HG02678 (cell line): ENCODE measurements around the gene KHDC3L.
"Not testable (repeated sequence)": the region's sequence is repeated elsewhere in the genome, so short reads cannot be mapped to it uniquely, and the experiment has no call there.

Experiments
- ATAC-seq: cut with Tn5 transposase; IDR thresholded peaks from one replicate; pipeline ENCODE4 v1.9.1; 2021; ENCODE audit warnings: mild to moderate bottlenecking, moderate library complexity; ENCODE audit not compliant: unreplicated experiment

The KHDC3L gene

GRCh38 chr6:73369157-73369556 lies 6.7 kb downstream of the KHDC3L start:
- ATAC-seq, result no peak

GRCh38 chr6:73369563-73369962 lies 7.1 kb downstream of the KHDC3L start, which contains the start of gene OOEP:
OOEP (minus strand) TSS chr6:73369897; CDS start chr6:73369792, 105 bp downstream.
- ATAC-seq, result no peak

GRCh38 chr6:73371984-73372383 lies 9.5 kb downstream of the KHDC3L start:
- no peak for ATAC-seq

GRCh38 chr6:73372516-73372915 lies 10.1 kb downstream of the KHDC3L start:
- no peak for ATAC-seq

DNA sequence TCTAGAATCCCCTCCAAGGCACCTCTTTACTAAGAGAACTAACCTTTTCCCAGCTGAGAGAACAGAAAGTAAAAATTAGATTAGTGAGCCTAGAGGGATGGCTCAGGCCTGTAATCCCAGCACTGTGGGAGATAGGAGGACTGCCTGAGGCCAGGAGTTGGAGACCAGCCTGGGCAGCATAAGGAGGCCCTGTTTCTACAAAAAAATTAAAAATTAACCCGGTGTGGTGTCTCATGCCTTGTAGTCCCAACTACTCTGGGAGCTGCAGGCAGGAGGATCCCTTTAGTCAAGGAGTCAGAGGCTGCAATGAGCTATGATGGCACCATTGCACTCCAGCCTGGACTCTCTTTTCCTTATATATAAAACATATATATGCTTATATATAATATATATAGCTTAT lies 12.8 kb downstream of the KHDC3L start:
- no peak for ATAC-seq

DNA sequence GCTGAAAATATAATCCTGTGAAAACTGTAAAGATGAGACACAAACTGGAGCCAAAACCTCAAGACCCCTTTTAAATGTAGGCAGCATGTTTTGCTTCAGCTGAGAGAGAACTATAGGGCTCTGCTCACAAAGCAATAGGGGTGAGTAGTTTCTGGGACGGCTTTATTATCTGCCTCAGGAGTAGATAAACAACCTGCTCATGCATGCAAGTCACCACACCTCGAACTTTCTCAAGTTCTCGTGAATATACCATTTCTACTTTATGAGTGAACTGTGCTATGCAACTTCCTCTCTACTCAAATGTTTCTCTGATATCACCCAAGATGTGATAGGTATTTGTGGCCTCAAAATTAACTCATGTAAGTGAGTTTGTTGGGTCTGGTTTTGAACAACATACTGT lies 14.8 kb downstream of the KHDC3L start:
- no peak for ATAC-seq

DNA sequence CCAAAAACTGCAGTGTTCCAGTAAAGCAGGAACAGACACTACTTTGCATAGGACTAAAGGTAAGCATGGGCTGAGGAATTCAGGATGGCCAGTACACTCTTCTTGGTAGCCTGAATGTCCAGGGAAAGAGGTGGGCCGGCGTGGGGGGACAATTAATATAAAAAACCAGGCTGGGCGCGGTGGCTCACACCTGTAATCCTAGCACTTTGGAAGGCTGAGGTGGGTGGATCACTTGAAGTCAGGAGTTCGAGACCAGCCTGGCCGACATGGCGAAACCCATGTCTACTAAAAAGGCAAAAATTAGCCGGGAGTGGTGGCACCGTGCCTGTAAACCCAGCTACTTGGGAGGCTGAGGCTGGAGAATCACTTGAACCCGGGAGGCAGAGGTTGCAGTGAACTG lies 19.1 kb downstream of the KHDC3L start:
- ATAC-seq, result not testable (repeated sequence)

DNA sequence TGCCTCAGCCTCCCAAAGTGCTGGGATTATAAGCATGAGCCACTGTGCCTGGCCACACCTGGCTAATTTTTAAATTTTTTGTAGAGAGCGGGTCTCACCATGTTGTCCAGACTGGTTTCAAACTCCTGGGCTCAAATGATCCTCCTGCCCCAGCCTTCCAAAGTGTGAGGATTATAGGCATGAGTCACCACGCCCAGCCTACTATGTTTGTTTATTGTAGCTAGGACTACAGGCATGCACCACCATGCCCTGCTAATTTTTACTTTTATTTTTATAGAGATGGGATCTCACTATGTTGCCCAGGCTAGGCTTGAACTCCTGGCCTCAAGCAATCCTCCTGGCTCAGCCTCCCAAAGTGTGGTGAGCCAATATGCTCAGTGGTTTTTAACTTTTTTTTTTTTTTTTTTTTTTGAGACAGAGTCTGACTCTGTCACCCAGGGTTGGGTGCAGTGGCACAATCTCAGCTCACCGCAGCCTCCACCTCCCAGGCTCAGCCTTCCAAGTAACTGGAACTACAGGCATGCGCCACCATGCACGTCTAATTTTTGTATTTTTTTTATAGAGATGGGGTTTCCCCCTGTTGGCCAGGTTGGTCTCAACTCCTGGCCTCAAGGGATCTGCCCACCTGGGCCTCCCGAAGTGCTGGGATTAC lies 20.1 kb downstream of the KHDC3L start:
- no peak for ATAC-seq

DNA sequence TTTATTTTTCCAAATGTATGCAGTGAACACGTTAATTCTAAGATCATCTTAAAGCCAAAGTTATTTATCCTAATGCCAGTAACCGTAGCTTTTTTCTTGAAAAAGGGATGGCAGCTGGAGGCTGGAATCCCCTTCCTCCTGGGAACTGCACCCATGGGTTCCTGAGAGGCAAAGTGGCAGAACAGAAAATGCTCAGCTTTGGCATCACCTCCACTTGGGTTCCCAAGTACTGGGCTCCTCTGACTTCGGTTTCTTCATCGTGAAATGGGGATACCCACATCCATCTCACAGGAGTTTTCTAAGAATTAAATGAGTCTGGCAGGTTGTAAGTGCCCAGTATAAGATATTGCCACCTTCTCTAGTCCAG lies 26.0 kb downstream of the KHDC3L start:
- ATAC-seq, result peak; percentile 22

- ATAC-seq, result peak; percentile 79
Observed at GRCh38 chr6:73388800-73389512, 26.5 kb downstream of the KHDC3L start.

GRCh38 chr6:73389854-73390253 lies 27.4 kb downstream of the KHDC3L start:
- ATAC-seq, result no peak

GRCh38 chr6:73391675-73392074 lies 29.2 kb downstream of the KHDC3L start:
- no peak for ATAC-seq

DNA sequence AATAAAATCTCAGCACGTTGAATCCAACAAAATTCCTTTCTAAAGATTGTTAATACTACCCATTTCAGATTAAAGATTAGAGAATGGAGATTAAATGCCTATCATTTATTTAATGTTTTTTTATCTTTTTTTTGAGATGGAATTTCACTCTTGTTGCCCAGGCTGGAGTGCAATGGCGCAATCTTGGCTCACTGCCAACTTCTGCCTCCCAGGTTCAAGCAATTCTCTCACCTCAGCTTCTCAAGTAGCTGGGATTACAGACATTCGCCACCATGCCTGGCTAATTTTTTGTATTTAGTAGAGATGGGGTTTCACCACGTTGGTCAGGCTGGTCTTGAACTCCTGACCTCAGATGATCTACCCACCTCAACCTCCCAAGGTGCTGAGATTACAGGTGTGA lies 29.7 kb downstream of the KHDC3L start:
- not testable (repeated sequence) for ATAC-seq

- no peak for ATAC-seq
Observed at GRCh38 chr6:73393278-73393677, 30.8 kb downstream of the KHDC3L start.

DNA sequence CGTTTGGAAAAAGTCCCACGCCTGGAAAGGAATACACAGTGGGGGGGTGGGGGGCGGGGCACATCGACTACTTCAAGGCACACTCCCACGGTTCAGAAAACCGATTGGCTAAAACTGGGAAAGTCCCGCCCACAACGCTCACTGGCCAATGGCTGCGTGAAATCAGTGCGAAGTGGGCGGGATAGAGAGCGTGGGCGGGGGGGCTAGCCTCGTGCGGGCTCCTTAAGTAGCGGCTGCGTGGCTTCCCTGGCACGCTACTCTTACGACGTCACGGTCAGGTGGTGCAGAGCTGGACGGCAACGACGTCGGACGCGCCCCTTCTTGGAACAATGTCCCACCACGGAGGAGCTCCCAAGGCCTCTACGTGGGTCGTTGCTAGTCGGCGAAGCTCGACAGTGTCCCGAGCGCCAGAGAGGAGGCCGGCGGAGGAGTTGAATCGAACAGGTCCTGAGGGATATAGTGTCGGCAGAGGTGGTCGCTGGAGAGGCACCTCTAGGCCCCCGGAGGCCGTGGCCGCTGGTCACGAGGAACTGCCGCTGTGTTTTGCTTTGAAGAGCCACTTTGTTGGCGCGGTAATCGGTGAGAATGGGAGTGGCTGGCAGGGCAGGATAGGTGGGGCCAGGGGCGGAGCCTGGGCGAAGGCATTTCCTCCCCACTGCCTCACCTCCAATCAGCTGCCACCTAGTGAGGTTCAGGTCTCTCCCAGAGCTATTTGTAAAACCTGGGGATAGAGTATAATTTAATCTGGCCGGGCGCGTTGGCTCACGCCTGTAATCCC lies 32.3 kb downstream of the KHDC3L start, which contains the start of gene DDX43:
Gene DDX43, plus strand, starts transcription at position 252 of the 778 bp plus-strand sequence. Its CDS starts 78 bp downstream, at position 330.
- ATAC-seq, result no peak

DNA sequence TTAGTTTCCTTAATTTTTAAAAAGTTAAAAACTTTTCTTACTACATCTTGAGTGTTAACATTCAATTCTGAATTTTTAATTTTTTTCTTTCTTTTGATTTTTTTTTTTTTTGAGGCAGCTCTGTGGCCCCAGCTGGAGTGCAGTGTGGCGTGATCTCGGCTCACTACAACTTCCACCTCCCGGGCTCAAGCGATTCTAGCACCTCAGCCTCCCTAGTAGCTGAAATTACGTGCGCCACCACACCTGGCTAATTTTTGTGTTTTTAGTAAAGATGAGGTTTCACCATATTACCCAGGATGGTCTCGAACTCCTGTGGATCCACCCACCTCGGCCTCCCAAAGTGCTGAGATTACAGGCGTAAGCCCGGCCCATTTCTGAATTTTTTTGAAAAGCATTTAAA lies 33.4 kb downstream of the KHDC3L start:
- no peak for ATAC-seq

GRCh38 chr6:73400656-73401055 lies 38.2 kb downstream of the KHDC3L start:
- no peak for ATAC-seq

DNA sequence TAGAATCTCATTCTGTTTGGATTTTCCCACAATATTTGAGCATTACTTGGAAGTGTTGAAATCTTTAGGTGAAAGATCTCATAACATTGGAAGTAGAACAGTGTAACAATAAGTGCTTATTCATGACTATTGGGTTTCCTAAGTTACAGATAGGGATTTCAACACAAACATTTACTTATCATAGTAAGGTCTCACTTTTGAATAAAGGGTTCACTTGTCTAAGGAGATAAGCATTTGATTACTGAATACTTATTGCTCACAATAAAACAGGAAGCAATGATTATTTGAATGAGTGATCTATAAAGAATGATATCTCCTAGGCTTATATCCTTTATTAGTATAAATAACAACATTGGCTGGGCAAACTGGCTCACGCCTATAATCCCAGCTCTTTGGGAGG lies 46.9 kb downstream of the KHDC3L start:
- no peak for ATAC-seq

DNA sequence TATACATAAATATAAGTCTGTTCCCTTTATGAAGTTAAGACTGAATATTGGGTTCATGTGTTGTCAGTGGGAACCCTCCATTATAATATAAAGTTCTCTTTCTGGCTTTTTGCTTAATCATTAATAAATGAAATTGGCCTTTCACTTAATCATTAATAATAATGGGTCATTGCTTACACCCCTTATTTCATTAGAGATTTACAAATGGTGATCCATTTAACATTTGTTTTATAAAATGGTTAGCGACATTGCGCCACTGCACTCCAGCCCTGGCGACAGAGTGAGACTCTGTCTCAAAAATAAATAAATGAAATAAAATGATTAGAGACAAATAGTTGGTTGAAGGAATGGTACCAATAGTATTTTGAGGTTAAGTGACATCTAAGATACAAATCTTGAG lies 50.6 kb downstream of the KHDC3L start:
- ATAC-seq, result no peak
